Activated CD8-positive, alpha-beta memory T cell treated with anti-CD3 and anti-CD28 coated beads for 36 hours (primary cell): Measurements from ENCODE around the gene LDHB. TPM values are rescaled to one million over a fixed set of nuclear protein-coding genes. Genes with fewer than 3 reads are reported as not detected.

Experiments used
- total RNA-seq, 2 experiments: library from RNA; stranded (reverse); gene quantifications; one replicate each; pipeline ENCODE4 v1.2.3, GENCODE V29; 2021

The LDHB gene
- total RNA-seq, 2 experiments from 2014 or later: 1,753 to 1,754 TPM

Other genes starting within 250 kb of the LDHB start
- 10 to 100 TPM; 22.6 to 25.7 TPM for gene PYROXD1, start 220.2 kb downstream of the LDHB start, total RNA-seq
- 10 to 100 TPM; 87.8 to 90.4 TPM for gene RECQL, start 156.2 kb downstream of the LDHB start, total RNA-seq
- gene GOLT1B, start 156.1 kb downstream of the LDHB start, total RNA-seq: 10 to 100 TPM; 43.0 to 46.3 TPM
- gene SPX, start 131.5 kb downstream of the LDHB start, total RNA-seq: under 1 TPM; 0.34 to 0.51 TPM
- gene GYS2, start 53.0 kb downstream of the LDHB start, total RNA-seq: not detected
- gene KCNJ8, start 116.9 kb upstream of the LDHB start, total RNA-seq: not detected